Smooth muscle cell of the brain vasculature (primary cell): ENCODE results near the gene ITGB7.

Source experiments
- DNase-seq: peaks from one replicate; pipeline ENCODE4 v3.0.0-alpha.2; 2012; ENCODE audit warnings: low read depth, low spot score

Gene ITGB7

GRCh38 chr12:53145383-53146260, 61.4 kb downstream of the ITGB7 start:
- DNase-seq, result no peak

DNA sequence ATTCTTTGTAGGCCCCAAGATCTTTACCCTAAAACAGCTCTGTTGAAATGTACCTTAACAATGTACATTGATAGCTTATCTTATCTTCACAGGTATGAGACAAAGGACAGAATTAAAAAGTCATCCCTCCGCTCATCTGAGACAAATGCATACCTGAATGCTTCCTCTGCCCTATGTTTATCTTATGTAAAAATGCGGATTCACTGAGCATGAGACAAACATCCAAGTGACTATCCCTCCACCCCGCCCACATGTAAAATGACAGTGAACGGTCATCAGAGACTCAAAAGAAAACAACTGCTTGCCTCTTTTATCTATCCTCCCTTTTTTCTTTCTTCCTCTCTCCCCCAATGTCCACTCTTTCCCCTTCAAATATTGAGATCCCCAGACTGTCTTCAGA, 63.7 kb downstream of the ITGB7 start:
- no peak for DNase-seq
